ENCODE results near the gene PLCH2. TPM values are rescaled to one million over a fixed set of nuclear protein-coding genes. Genes with fewer than 3 reads are reported as not detected.
A peak's percentile ranks its signal among the peaks of the same experiment; 100 is the strongest.

Gene PLCH2
- total RNA-seq, 2 experiments from 2014 or later, result 1.4 to 2.2 TPM

DNA sequence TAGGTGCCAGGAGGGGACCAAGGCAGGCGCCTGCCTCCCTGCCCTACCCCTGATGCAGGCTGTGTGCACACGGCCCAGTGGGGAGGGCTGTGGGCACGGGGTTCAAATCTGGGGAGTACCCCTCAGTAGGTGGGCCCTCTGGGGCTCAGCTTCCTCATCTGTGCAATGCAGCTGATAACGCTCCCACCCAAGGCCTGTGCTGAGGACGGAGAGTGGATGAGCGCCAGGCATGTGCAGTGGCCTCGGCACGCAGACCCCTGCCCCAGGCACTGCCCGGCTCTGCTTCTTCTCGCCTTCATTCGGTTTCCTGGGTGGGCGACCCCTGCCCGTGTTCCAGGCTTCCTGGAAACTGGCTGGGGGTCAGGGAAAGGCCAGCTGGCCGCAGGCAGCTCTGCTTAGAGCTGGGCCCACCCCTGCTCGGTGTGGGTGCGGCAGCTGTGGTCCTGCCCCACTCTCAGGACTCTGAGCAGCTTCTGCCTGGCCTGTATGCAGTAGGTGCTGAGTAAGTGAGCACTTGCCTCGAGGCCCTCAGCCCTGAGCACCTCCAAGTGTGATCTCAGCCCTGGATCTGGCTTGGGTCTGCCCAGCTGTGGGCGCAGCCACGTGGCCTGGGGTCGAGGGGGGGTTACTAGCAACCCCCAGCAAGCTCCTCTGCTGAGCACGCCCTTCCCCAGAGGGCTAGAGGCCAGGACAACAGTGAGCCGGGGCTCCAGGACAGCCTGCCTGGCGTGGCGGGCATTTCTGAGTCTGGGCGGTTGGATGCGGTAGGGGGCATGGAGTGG is 68.2 kb downstream of the PLCH2 start:
- Histone ChIP-seq H3K9me2 (ENCODE audit: insufficient read depth, low read length) (no peaks in the 10 kb centered on the region), H3K36me3 (ENCODE audit: insufficient read depth, low read length) (no peaks in the 10 kb centered on the region), H3K27ac (ENCODE audit: low read depth, low read length, poor library complexity, severe bottlenecking) (no peak overlapping the region), H3K4me1 (ENCODE audit: insufficient read depth, low read length, poor library complexity, severe bottlenecking) (peaks cover 30% of the 10 kb centered on the region), H2AFZ (ENCODE audit: low read length) (no peak overlapping the region), H3K4me3 (ENCODE audit: low read depth, low read length, poor library complexity, severe bottlenecking) (no peak overlapping the region), H3K4me2 (ENCODE audit: low read length) (no peak overlapping the region), H4K20me1 (ENCODE audit: insufficient read depth, low read length) (no peaks in the 10 kb centered on the region), H3K9me3 (ENCODE audit: low read length) (no peaks in the 10 kb centered on the region), H3K79me2 (ENCODE audit: insufficient read depth, low read depth, low read length) (no peaks in the 10 kb centered on the region)
- intact Hi-C loops (cut with micrococcal nuclease; ENCODE audit: unreplicated experiment), result no loop called here
- DNase-seq (ENCODE audit: low spot score), result no peak
- BruUV-seq (replicated peaks), result no TSS peak
- ChIA-PET POLR2A (interaction anchor here (2.3 kb wide), 1 partner anchor 18 kb away, joined by 11 read pairs; the partner anchor contains the start of gene PANK4), CTCF (ENCODE audit: unreplicated experiment) (interaction anchor here (1.0 kb wide), 1 partner anchor 88 kb away, joined by 3 read pairs; no protein-coding TSS in a partner anchor)
- TF ChIP-seq, protein P1, sequence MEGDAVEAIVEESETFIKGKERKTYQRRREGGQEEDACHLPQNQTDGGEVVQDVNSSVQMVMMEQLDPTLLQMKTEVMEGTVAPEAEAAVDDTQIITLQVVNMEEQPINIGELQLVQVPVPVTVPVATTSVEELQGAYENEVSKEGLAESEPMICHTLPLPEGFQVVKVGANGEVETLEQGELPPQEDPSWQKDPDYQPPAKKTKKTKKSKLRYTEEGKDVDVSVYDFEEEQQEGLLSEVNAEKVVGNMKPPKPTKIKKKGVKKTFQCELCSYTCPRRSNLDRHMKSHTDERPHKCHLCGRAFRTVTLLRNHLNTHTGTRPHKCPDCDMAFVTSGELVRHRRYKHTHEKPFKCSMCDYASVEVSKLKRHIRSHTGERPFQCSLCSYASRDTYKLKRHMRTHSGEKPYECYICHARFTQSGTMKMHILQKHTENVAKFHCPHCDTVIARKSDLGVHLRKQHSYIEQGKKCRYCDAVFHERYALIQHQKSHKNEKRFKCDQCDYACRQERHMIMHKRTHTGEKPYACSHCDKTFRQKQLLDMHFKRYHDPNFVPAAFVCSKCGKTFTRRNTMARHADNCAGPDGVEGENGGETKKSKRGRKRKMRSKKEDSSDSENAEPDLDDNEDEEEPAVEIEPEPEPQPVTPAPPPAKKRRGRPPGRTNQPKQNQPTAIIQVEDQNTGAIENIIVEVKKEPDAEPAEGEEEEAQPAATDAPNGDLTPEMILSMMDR (conservative IDR thresholded peaks at IDR 0.05; ENCODE audit: low read length), result no peak
- TF ChIP-seq EZH2phosphoT487 (IDR thresholded peaks at IDR 0.05; ENCODE audit: borderline replicate concordance, low read depth, low read length), result no peak

- no peak overlapping the region for H3K4me3 ChIP-seq (ENCODE audit: low read depth, low read length, poor library complexity, severe bottlenecking)
- ChIA-PET CTCF (ENCODE audit: unreplicated experiment) (no interaction called here), POLR2A (interaction anchor here (0.8 to 3.7 kb wide), 3 partner anchors 19 to 157 kb away, joined by 3 to 15 read pairs (median 11); partner anchors contain the start of gene PANK4)
- H3K4me1 ChIP-seq (ENCODE audit: insufficient read depth, low read length, poor library complexity, severe bottlenecking), result peaks cover 38% of the 10 kb centered on the region
- DNase-seq (ENCODE audit: low spot score), result no peak
- no peaks in the 10 kb centered on the region for H3K36me3 ChIP-seq (ENCODE audit: insufficient read depth, low read length)
- no peaks in the 10 kb centered on the region for H3K79me2 ChIP-seq (ENCODE audit: insufficient read depth, low read depth, low read length)
- H3K9me2 ChIP-seq (ENCODE audit: insufficient read depth, low read length), result no peaks in the 10 kb centered on the region
- TF ChIP-seq, protein P1 (conservative IDR thresholded peaks at IDR 0.05; ENCODE audit: low read length), result no peak
- no peak for TF ChIP-seq EZH2phosphoT487 (IDR thresholded peaks at IDR 0.05; ENCODE audit: borderline replicate concordance, low read depth, low read length)
- H2AFZ ChIP-seq (ENCODE audit: low read length), result no peak overlapping the region
- no TSS peak for BruUV-seq (replicated peaks)
- peak overlapping the region; percentile 66; the same call in 1 of the 2 replicates for H3K4me2 ChIP-seq (ENCODE audit: low read length)
- no peaks in the 10 kb centered on the region for H3K9me3 ChIP-seq (ENCODE audit: low read length)
- H3K27ac ChIP-seq (ENCODE audit: low read depth, low read length, poor library complexity, severe bottlenecking), result no peak overlapping the region
- H4K20me1 ChIP-seq (ENCODE audit: insufficient read depth, low read length), result no peaks in the 10 kb centered on the region
- intact Hi-C loops (cut with micrococcal nuclease; ENCODE audit: unreplicated experiment), result loop anchor here (5.0 kb wide), 1 partner anchor 113 kb away; no protein-coding TSS in a partner anchor
These were observed 69.0 kb downstream of the PLCH2 start for GRCh38 chr1:2544875-2545640.
